ENCODE data around the gene PAFAH1B1.

Gene PAFAH1B1

GRCh38 chr17:2703181-2703580 is 109.7 kb downstream of the PAFAH1B1 start:
- DNase-seq (ENCODE audit: low read depth in 3 of 3): no peak

- DNase-seq (ENCODE audit: low read depth in 3 of 3): no peak
These were observed 110.2 kb downstream of the PAFAH1B1 start for GRCh38 chr17:2703606-2704005.

- no peak for DNase-seq (ENCODE audit: low read depth in 3 of 3)
These were observed 110.8 kb downstream of the PAFAH1B1 start for GRCh38 chr17:2704031-2704889.

GRCh38 chr17:2704890-2705248 is 111.4 kb downstream of the PAFAH1B1 start:
- no peak for DNase-seq (ENCODE audit: low read depth in 3 of 3)

- no peak for DNase-seq (ENCODE audit: low read depth in 3 of 3)
These were observed 111.8 kb downstream of the PAFAH1B1 start for GRCh38 chr17:2705263-2705662.

- no peak for DNase-seq (ENCODE audit: low read depth in 3 of 3)
These were observed 112.7 kb downstream of the PAFAH1B1 start for GRCh38 chr17:2705888-2706795.

GRCh38 chr17:2706911-2707510 is 113.6 kb downstream of the PAFAH1B1 start:
- DNase-seq (ENCODE audit: low read depth in 3 of 3): no peak

- DNase-seq (ENCODE audit: low read depth in 3 of 3): no peak
These were observed 114.5 kb downstream of the PAFAH1B1 start for GRCh38 chr17:2707721-2708584.

- DNase-seq (ENCODE audit: low read depth in 3 of 3): no peak
These were observed 115.2 kb downstream of the PAFAH1B1 start for GRCh38 chr17:2708585-2709182.

GRCh38 chr17:2709183-2709661 is 115.8 kb downstream of the PAFAH1B1 start:
- no peak for DNase-seq (ENCODE audit: low read depth in 3 of 3)

GRCh38 chr17:2710071-2710802 is 116.8 kb downstream of the PAFAH1B1 start:
- no peak for DNase-seq (ENCODE audit: low read depth in 3 of 3)

- peak in 2 of 3 experiments; percentile 23 to 33 for DNase-seq (ENCODE audit: low read depth in 3 of 3)
These were observed 117.6 kb downstream of the PAFAH1B1 start for GRCh38 chr17:2710803-2711607.

- peak; percentile 92 to 98 (median 95) for DNase-seq (ENCODE audit: low read depth in 3 of 3)
These were observed 118.3 kb downstream of the PAFAH1B1 start, which contains the start of gene CLUH for GRCh38 chr17:2711608-2712299. Gene CLUH, minus strand, starts transcription at chr17:2711764. Its CDS starts 103 bp downstream, at chr17:2711661.

- no peak for DNase-seq (ENCODE audit: low read depth in 3 of 3)
These were observed 119.0 kb downstream of the PAFAH1B1 start for GRCh38 chr17:2712300-2713043.

GRCh38 chr17:2713881-2714280 is 120.4 kb downstream of the PAFAH1B1 start:
- DNase-seq (ENCODE audit: low read depth in 3 of 3): no peak

- DNase-seq (ENCODE audit: low read depth in 3 of 3): no peak
These were observed 123.2 kb downstream of the PAFAH1B1 start for GRCh38 chr17:2716649-2717048.

- no peak for DNase-seq (ENCODE audit: low read depth in 3 of 3)
These were observed 124.9 kb downstream of the PAFAH1B1 start for GRCh38 chr17:2718150-2718938.

All from stimulated activated CD4-positive, alpha-beta T cell treated with anti-CD3 and anti-CD28 coated beads, TNF-alpha, amount 100 ng/mL, for 24 hours (primary cell).